GM12801 (cell line): ENCODE data around the gene NAIP.
"Not testable (repeated sequence)": the region's sequence is repeated elsewhere in the genome, so short reads cannot be mapped to it uniquely, and the experiment has no call there.

Source experiments
- TF ChIP-seq, protein P1 (sequence below): IDR thresholded peaks from one replicate; pipeline ENCODE4 v1.5.1; 2011; ENCODE audit warnings: control low read depth; ENCODE audit not compliant: insufficient read length; ENCODE audit errors: extremely low read depth

NAIP gene, protein sequence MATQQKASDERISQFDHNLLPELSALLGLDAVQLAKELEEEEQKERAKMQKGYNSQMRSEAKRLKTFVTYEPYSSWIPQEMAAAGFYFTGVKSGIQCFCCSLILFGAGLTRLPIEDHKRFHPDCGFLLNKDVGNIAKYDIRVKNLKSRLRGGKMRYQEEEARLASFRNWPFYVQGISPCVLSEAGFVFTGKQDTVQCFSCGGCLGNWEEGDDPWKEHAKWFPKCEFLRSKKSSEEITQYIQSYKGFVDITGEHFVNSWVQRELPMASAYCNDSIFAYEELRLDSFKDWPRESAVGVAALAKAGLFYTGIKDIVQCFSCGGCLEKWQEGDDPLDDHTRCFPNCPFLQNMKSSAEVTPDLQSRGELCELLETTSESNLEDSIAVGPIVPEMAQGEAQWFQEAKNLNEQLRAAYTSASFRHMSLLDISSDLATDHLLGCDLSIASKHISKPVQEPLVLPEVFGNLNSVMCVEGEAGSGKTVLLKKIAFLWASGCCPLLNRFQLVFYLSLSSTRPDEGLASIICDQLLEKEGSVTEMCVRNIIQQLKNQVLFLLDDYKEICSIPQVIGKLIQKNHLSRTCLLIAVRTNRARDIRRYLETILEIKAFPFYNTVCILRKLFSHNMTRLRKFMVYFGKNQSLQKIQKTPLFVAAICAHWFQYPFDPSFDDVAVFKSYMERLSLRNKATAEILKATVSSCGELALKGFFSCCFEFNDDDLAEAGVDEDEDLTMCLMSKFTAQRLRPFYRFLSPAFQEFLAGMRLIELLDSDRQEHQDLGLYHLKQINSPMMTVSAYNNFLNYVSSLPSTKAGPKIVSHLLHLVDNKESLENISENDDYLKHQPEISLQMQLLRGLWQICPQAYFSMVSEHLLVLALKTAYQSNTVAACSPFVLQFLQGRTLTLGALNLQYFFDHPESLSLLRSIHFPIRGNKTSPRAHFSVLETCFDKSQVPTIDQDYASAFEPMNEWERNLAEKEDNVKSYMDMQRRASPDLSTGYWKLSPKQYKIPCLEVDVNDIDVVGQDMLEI (N-terminal part only)

DNA sequence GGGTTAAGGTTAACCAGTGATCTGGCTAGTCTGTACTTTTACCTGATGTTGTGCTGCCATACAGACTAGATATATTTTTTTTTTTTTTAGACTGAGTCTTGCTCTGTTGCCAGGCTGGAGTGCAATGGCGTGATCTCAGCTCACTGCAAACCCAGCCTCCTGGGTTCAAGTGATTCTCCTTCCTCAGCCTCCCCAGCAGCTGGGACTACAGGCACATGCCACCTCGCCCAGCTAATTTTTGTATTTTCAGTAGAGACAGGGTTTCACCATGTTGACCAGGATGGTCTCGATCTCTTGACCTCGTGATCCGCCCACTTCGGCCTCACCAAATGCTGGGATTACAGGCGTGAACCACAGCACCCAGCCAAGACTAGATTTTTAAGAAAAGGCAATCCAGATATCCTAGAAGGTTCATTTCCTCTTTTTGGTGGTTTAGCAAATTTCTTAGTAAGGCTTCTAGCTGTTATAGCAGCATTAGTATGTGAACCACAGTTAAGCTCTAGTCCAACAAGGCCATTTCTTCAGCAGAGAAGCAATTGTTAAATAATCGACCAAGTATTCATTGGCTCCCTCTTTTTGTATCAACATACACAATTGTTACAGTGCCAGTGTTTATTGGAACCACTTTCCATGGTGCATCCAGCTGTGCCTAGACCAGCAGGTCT lies at the start of gene NAIP:
NAIP (minus strand) TSS at position 51 of the 665 bp plus-strand sequence. CDS start 12,424 bp downstream, outside the sequence.
- TF ChIP-seq, protein P1, sequence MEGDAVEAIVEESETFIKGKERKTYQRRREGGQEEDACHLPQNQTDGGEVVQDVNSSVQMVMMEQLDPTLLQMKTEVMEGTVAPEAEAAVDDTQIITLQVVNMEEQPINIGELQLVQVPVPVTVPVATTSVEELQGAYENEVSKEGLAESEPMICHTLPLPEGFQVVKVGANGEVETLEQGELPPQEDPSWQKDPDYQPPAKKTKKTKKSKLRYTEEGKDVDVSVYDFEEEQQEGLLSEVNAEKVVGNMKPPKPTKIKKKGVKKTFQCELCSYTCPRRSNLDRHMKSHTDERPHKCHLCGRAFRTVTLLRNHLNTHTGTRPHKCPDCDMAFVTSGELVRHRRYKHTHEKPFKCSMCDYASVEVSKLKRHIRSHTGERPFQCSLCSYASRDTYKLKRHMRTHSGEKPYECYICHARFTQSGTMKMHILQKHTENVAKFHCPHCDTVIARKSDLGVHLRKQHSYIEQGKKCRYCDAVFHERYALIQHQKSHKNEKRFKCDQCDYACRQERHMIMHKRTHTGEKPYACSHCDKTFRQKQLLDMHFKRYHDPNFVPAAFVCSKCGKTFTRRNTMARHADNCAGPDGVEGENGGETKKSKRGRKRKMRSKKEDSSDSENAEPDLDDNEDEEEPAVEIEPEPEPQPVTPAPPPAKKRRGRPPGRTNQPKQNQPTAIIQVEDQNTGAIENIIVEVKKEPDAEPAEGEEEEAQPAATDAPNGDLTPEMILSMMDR, result not testable (repeated sequence)

DNA sequence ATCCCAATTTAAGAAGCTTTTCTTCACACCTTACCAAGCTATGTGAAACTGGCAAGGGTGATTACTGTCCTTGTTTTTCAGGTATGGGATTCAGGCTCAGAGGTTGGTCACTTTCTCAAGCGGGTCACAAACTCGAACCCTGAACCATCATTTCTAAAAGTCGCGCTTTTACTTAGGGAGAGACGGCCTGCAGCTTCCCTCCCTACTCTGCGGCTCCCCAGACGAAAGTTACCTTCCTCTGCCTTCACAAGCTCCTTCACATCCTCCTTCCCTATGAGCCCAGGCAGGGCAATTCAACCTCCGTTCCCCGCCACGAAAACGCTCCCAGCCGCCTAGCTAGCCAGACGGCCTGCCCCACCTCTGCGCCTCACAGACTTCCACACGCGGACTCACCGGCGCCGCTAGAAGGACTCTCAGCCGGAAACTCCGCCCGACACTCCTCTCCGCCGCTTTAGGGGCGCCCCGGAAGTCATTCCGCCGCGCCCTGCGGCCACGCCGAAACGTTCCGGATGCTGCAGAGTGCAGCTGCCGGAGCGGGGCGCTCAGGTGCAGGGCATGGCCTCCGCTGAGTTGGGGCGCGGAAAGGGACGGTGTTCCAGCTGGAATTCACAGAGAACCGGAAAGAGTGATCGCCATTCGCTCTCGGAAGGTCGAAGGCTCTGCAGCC lies 42.3 kb upstream of the NAIP start, which contains the start of gene GTF2H2:
GTF2H2 (minus strand) TSS at position 415 of the 667 bp plus-strand sequence. CDS start 4,913 bp downstream, outside the sequence.
- TF ChIP-seq, protein P1, result not testable (repeated sequence)

DNA sequence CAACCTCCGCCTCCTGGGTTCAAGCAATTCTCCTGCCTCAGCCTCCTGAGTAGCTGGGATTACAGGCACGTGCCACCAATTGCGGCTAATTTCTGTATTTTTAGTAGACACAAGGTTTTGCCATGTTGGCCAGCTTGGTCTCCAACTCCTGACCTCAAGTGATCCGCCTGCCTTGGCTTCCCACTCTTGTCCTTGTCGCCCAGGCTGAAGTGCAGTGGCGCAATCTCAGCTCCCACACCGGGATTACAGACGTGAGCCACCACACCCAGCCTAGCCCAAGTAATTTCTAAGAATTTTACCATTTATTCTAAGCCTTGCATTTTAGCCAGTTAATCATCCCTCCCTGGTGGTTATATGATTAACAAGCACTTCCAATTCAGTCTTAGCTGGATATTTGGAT lies 11.0 kb downstream of the NAIP start:
- TF ChIP-seq, protein P1, result no peak

DNA sequence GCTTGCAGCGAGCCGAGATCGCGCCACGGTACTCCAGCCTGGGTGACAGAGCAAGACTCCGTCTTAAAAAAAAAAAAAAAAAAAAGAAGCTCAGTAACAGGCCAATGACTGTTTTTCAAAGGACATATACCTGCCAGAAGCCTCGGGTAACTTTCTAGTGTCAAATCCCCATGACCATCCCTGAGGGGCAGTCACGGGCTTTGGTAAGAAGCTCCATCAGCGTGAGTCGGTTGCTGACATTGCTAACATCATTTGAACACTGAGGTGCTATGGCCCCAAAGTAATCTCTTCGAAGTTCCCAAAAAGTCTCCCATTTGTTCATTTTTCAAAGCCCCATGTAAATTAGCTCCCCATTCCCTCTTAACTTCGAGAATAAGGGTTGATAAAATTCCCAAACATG lies 11.6 kb downstream of the NAIP start:
- TF ChIP-seq, protein P1, result no peak

DNA sequence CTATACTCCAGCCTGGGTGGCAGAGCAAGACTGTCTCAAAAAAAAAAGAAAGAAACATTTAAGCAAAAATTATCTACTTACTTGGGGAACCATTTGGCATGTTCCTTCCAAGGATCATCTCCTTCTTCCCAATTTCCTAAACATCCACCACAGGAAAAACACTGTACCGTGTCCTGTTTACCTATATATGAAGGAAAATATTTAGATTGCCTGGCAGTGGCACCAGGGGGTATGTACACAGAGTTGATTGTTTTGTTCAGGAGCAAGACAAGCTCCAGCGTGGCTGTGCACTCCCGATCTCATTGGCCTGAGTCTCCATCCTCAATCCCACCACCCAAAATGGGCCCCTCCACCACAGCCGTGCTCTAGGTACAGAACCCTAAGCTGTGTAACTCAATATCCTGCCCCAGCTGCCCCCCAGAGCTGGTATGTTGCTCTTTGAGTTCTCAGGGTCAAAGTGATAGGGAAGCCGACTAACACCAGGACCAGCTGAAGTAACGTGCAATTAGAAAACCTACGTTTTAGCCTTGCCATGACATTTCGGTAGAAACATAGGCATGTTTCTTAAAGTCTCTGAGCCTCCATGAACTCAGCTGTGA lies 13.8 kb downstream of the NAIP start:
- TF ChIP-seq, protein P1, result no peak
